GM18951 (cell line): ENCODE data around the gene MTMR6.

Experiments used
- POLR2A ChIP-seq: IDR thresholded peaks from 4 replicates; pipeline ENCODE4 v1.6.1; 2011; ENCODE audit warnings: mild to moderate bottlenecking; ENCODE audit not compliant: insufficient read length, insufficient read depth; ENCODE audit errors: extremely low read depth
- in situ Hi-C: fragments of 300-500 bp; cut with MboI; formaldehyde crosslinking; loops from one replicate; pipeline ENCODE4 v1.12.0; 2022; ENCODE audit warnings: low sequenced_read_pairs, mixed read lengths, inconsistent platforms; ENCODE audit not compliant: unreplicated experiment

The MTMR6 gene

GRCh38 chr13:25252752-25253151, 34.5 kb downstream of the MTMR6 start:
- no peak for TF ChIP-seq POLR2A
- in situ Hi-C loops, result no loop called here

- TF ChIP-seq POLR2A, result no peak
- in situ Hi-C loops, result no loop called here
Measured at GRCh38 chr13:25252225-25252624, 35.1 kb downstream of the MTMR6 start.

- in situ Hi-C loops, result no loop called here
- no peak for TF ChIP-seq POLR2A
Measured at GRCh38 chr13:25249001-25249543, 38.2 kb downstream of the MTMR6 start.

GRCh38 chr13:25248071-25248470, 39.2 kb downstream of the MTMR6 start:
- in situ Hi-C loops, result no loop called here

GRCh38 chr13:25247360-25247759, 39.9 kb downstream of the MTMR6 start:
- in situ Hi-C loops, result no loop called here
- TF ChIP-seq POLR2A, result no peak

More at GRCh38 chr13:25248071-25248470, 39.2 kb downstream of the MTMR6 start:
- no peak for TF ChIP-seq POLR2A

- TF ChIP-seq POLR2A, result no peak
Measured at GRCh38 chr13:25244123-25244522, 43.2 kb downstream of the MTMR6 start.

GRCh38 chr13:25242956-25243355, 44.3 kb downstream of the MTMR6 start:
- TF ChIP-seq POLR2A, result no peak
- in situ Hi-C loops, result no loop called here

More at GRCh38 chr13:25244123-25244522, 43.2 kb downstream of the MTMR6 start:
- in situ Hi-C loops, result no loop called here

GRCh38 chr13:25241007-25241406, 46.3 kb downstream of the MTMR6 start:
- in situ Hi-C loops, result no loop called here
- TF ChIP-seq POLR2A, result no peak

GRCh38 chr13:25237083-25237482, 50.2 kb downstream of the MTMR6 start:
- in situ Hi-C loops, result no loop called here

GRCh38 chr13:25233861-25234260, 53.4 kb downstream of the MTMR6 start:
- in situ Hi-C loops, result no loop called here
- no peak for TF ChIP-seq POLR2A

More at GRCh38 chr13:25237083-25237482, 50.2 kb downstream of the MTMR6 start:
- no peak for TF ChIP-seq POLR2A

GRCh38 chr13:25232937-25233515, 54.3 kb downstream of the MTMR6 start:
- TF ChIP-seq POLR2A, result no peak
- in situ Hi-C loops, result no loop called here

GRCh38 chr13:25231517-25231916, 55.8 kb downstream of the MTMR6 start:
- no peak for TF ChIP-seq POLR2A
- in situ Hi-C loops, result no loop called here

GRCh38 chr13:25227690-25228089, 59.6 kb downstream of the MTMR6 start:
- no peak for TF ChIP-seq POLR2A
- in situ Hi-C loops, result no loop called here

- no peak for TF ChIP-seq POLR2A
- in situ Hi-C loops, result no loop called here
Measured at GRCh38 chr13:25225970-25226369, 61.3 kb downstream of the MTMR6 start.

- in situ Hi-C loops, result no loop called here
- TF ChIP-seq POLR2A, result no peak
Measured at GRCh38 chr13:25224151-25224550, 63.1 kb downstream of the MTMR6 start.

GRCh38 chr13:25222740-25223139, 64.5 kb downstream of the MTMR6 start:
- in situ Hi-C loops, result no loop called here

More at GRCh38 chr13:25222740-25223139, 64.5 kb downstream of the MTMR6 start:
- no peak for TF ChIP-seq POLR2A
